Endothelial cell of umbilical vein (primary cell): ENCODE measurements around the gene HEATR5A. TPM values are rescaled to one million over a fixed set of nuclear protein-coding genes. Genes with fewer than 3 reads are reported as not detected.

ENCODE experiments used
- BruUV-seq: library from RNA; stranded (reverse); fragments of 400-500 nt; replicated peaks from 2 replicates; lab custom pipeline; 2021; lab: Mats Ljungman, UMichigan
- CTCF ChIA-PET: fragments of 300-600, 350-600 bp; sonication (Branson Sonifier 250); formaldehyde crosslinking; loops from one replicate; lab custom pipeline; 2021; ENCODE audit warnings: antibody characterized with exemption, inconsistent platforms; lab: Charles Lee
- POLR2A ChIA-PET: fragments of 300-600, 350-600 bp; sonication (Branson Sonifier 250); formaldehyde crosslinking; loops from one replicate; lab custom pipeline; 2021; ENCODE audit warnings: antibody characterized with exemption, inconsistent platforms; lab: Charles Lee
- DNase-seq: peaks from one replicate; pipeline ENCODE4 v3.0.0-alpha.2; 2011; ENCODE audit warnings: low read depth, low spot score
- FAIRE-seq: peaks from 2 replicates; lab custom pipeline; 2011; peaks lifted over from hg19 to GRCh38; lab: Jason Lieb, UNC
- H2AFZ ChIP-seq: 2 replicates; pipeline ENCODE4 v1.6.0; 2012; ENCODE audit warnings: low read depth, low read length, control low read depth, inconsistent platforms
- H3K27ac ChIP-seq: 2 replicates; pipeline ENCODE4 v1.5.1; 2011; ENCODE audit warnings: low read depth, mild to moderate bottlenecking, control low read depth, low read length, moderate library complexity; ENCODE audit not compliant: insufficient read depth
- H3K27me3 ChIP-seq, 2 experiments: 2 replicates each; pipeline versions ENCODE4 v1.6.0 to v1.6.1; 2011; ENCODE audit warnings: low read length in 2 of 2, mixed read lengths in 1 of 2; ENCODE audit not compliant: control insufficient read depth in 2 of 2, insufficient read depth in 2 of 2
- H3K36me3 ChIP-seq, 2 experiments: 2 replicates in 1 of 2; 3 replicates in 1 of 2; pipeline ENCODE4 v1.5.1; 2011; ENCODE audit warnings: low read length in 2 of 2, mild to moderate bottlenecking in 1 of 2, moderate library complexity in 1 of 2; ENCODE audit not compliant: control insufficient read depth in 2 of 2, insufficient read depth in 2 of 2; ENCODE audit errors: extremely low read depth in 1 of 2
- H3K4me1 ChIP-seq: 3 replicates; pipeline ENCODE4 v1.5.1; 2011; ENCODE audit warnings: mild to moderate bottlenecking, low read length; ENCODE audit not compliant: control insufficient read depth, insufficient read depth; ENCODE audit errors: extremely low read depth
- H3K4me2 ChIP-seq: 2 replicates; pipeline ENCODE4 v1.6.1; 2011; ENCODE audit warnings: low read length, control low read depth, mixed read lengths; ENCODE audit not compliant: insufficient read depth
- H3K4me3 ChIP-seq, 3 experiments: fragments of 200-600 bp in 1 of 3; sonication (generic), shearing (Covaris generic) in 1 of 3; replicated peaks in 1 of 3; 2 replicates each; pipeline ENCODE4 v1.5.1; 2011 to 2016; ENCODE audit warnings: control low read depth in 3 of 3, low read length in 3 of 3, mild to moderate bottlenecking in 2 of 3, inconsistent platforms in 1 of 3, low read depth in 1 of 3, moderate library complexity in 1 of 3; ENCODE audit not compliant: insufficient read depth in 1 of 3
- H3K79me2 ChIP-seq: 2 replicates; pipeline ENCODE4 v1.6.0; 2012; ENCODE audit warnings: low read length, inconsistent platforms; ENCODE audit not compliant: control insufficient read depth, insufficient read depth
- H3K9ac ChIP-seq: replicated peaks from 2 replicates; pipeline ENCODE3; 2011; ENCODE audit warnings: low read length, control low read depth; ENCODE audit not compliant: insufficient read depth; ENCODE audit errors: extremely low read depth
- H3K9me1 ChIP-seq: replicated peaks from 3 replicates; pipeline ENCODE4 v1.6.0; 2011; ENCODE audit warnings: mild to moderate bottlenecking, low read length; ENCODE audit not compliant: control insufficient read depth, insufficient read depth; ENCODE audit errors: extremely low read depth
- H3K9me3 ChIP-seq: replicated peaks from 2 replicates; pipeline ENCODE4 v1.5.1; 2012; ENCODE audit warnings: low read length, inconsistent platforms; ENCODE audit not compliant: control insufficient read depth, insufficient read depth
- H4K20me1 ChIP-seq: replicated peaks from 2 replicates; pipeline ENCODE3; 2011; ENCODE audit warnings: mild to moderate bottlenecking, low read length; ENCODE audit not compliant: control insufficient read depth, insufficient read depth; ENCODE audit errors: extremely low read depth
- EZH2 ChIP-seq: IDR thresholded peaks from 2 replicates; pipeline ENCODE4 v1.6.1; 2012; ENCODE audit warnings: borderline replicate concordance, low read depth, mild to moderate bottlenecking, moderate library complexity, low read length, inconsistent platforms; ENCODE audit not compliant: severe bottlenecking
- FOS ChIP-seq: IDR thresholded peaks from 2 replicates; pipeline ENCODE4 v1.6.1; 2011; ENCODE audit warnings: mild to moderate bottlenecking, low read length, moderate library complexity, borderline replicate concordance; ENCODE audit not compliant: insufficient read depth
- GATA2 ChIP-seq: IDR thresholded peaks from 2 replicates; pipeline ENCODE4 v1.7.0; 2011; ENCODE audit warnings: low read depth, mild to moderate bottlenecking, moderate library complexity, mixed read lengths, low read length; ENCODE audit not compliant: insufficient read length, insufficient read depth
- JUN ChIP-seq: IDR thresholded peaks from 2 replicates; pipeline ENCODE4 v1.6.1; 2011; ENCODE audit warnings: borderline replicate concordance, low read depth; ENCODE audit not compliant: insufficient read length, insufficient read depth
- MYC ChIP-seq: IDR thresholded peaks from one replicate; pipeline ENCODE4 v1.6.1; 2011; ENCODE audit warnings: mild to moderate bottlenecking, low read depth, low read length
- POLR2A ChIP-seq: IDR thresholded peaks from 2 replicates; pipeline ENCODE4 v1.6.1; 2012; ENCODE audit warnings: low read depth, mild to moderate bottlenecking, control low read depth, low read length
- POLR2AphosphoS5 ChIP-seq: IDR thresholded peaks from 2 replicates; pipeline ENCODE4 v1.6.1; 2012; ENCODE audit warnings: low read depth, mild to moderate bottlenecking, control low read depth, low read length, moderate library complexity; ENCODE audit not compliant: insufficient read depth
- dilution Hi-C: fragments of 300-500 bp; cut with MboI; formaldehyde crosslinking; loops from one replicate; pipeline ENCODE4 v1.15.0; 2019; ENCODE audit warnings: low sequenced_read_pairs; ENCODE audit not compliant: extremely low pct_ligation_motif_present
- intact Hi-C: fragments of 100-400 bp; cut with micrococcal nuclease; formaldehyde crosslinking; loops from one replicate; pipeline ENCODE4 v1.10.0; 2022
- polyA plus RNA-seq, 4 experiments: library from polyadenylated mRNA; depleted of rRNA in 3 of 4; stranded (reverse) in 3 of 4; unstranded in 1 of 4; fragments of >200 nt; gene quantifications; 2 replicates each; pipeline versions ENCODE4 v1.2.1 to v1.2.3, GENCODE V29; 2011 to 2012; ENCODE audit warnings: missing spikeins in 1 of 4
- total RNA-seq: library from RNA; stranded (reverse); gene quantifications from 2 replicates; pipeline ENCODE4 v1.2.3, GENCODE V29; 2021
- TF ChIP-seq, protein P1 (sequence below), 2 donors: IDR thresholded peaks; 1 replicate in 1 of 2; 2 replicates in 1 of 2; pipeline ENCODE4 v1.5.1; 2011; ENCODE audit warnings: low read length in 2 of 2, mild to moderate bottlenecking in 2 of 2, moderate library complexity in 2 of 2, control low read depth in 1 of 2, inconsistent platforms in 1 of 2, low read depth in 1 of 2; ENCODE audit not compliant: insufficient read depth in 1 of 2; ENCODE audit errors: extremely low read depth in 1 of 2
- TF ChIP-seq, protein P2 (sequence below): IDR thresholded peaks from 2 replicates; pipeline ENCODE4 v1.6.1; 2011; ENCODE audit not compliant: insufficient read depth, insufficient read length

The HEATR5A gene
- total and polyA plus RNA-seq, 2 donors (not counting 3 experiments of a cell fraction or from before 2014, with no cell fraction given): 12.6 to 45.3 TPM

GRCh38 chr14:31402764-31403439 is 17.4 kb downstream of the HEATR5A start:
- H3K27me3 ChIP-seq: no peaks in the 10 kb centered on the region
- POLR2A ChIA-PET: no interaction called here
- DNase-seq: no peak
- no peaks in the 10 kb centered on the region for H4K20me1 ChIP-seq
- intact Hi-C loops: no loop called here
- peaks cover 0 to 6% of the 10 kb centered on the region in 2 experiments for H3K36me3 ChIP-seq
- TF ChIP-seq, protein P1, sequence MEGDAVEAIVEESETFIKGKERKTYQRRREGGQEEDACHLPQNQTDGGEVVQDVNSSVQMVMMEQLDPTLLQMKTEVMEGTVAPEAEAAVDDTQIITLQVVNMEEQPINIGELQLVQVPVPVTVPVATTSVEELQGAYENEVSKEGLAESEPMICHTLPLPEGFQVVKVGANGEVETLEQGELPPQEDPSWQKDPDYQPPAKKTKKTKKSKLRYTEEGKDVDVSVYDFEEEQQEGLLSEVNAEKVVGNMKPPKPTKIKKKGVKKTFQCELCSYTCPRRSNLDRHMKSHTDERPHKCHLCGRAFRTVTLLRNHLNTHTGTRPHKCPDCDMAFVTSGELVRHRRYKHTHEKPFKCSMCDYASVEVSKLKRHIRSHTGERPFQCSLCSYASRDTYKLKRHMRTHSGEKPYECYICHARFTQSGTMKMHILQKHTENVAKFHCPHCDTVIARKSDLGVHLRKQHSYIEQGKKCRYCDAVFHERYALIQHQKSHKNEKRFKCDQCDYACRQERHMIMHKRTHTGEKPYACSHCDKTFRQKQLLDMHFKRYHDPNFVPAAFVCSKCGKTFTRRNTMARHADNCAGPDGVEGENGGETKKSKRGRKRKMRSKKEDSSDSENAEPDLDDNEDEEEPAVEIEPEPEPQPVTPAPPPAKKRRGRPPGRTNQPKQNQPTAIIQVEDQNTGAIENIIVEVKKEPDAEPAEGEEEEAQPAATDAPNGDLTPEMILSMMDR (IDR thresholded peaks at IDR 0.05; ENCODE audit: extremely low read depth in 1 of 2, insufficient read depth in 1 of 2, low read depth in 1 of 2, low read length in 2 of 2): no peak
- no peak for TF ChIP-seq GATA2
- TF ChIP-seq MYC: no peak
- H3K27ac ChIP-seq: no peak overlapping the region
- H3K4me2 ChIP-seq: no peak overlapping the region
- no peak overlapping the region for H2AFZ ChIP-seq
- H3K9ac ChIP-seq: no peak overlapping the region
- no peaks in the 10 kb centered on the region for H3K9me3 ChIP-seq
- no peaks in the 10 kb centered on the region for H3K9me1 ChIP-seq
- H3K4me1 ChIP-seq: no peaks in the 10 kb centered on the region
- dilution Hi-C loops: no loop called here
- FAIRE-seq: no peak
- H3K4me3 ChIP-seq: no peak overlapping the region
- CTCF ChIA-PET: interaction anchor here (0.9 to 2.7 kb wide), 2 partner anchors 17 to 334 kb away, joined by 3 to 8 read pairs; partner anchors contain the start of gene HEATR5A
- BruUV-seq: no TSS peak
- peaks cover 12% of the 10 kb centered on the region for H3K79me2 ChIP-seq

- Histone ChIP-seq H3K79me2 (peaks cover 12% of the 10 kb centered on the region), H3K4me2 (no peak overlapping the region), H3K9me1 (no peaks in the 10 kb centered on the region), H3K9ac (no peak overlapping the region), H3K36me3 (peaks cover 0 to 6% of the 10 kb centered on the region in 2 experiments), H3K27me3 (no peaks in the 10 kb centered on the region), H2AFZ (no peak overlapping the region), H4K20me1 (no peaks in the 10 kb centered on the region), H3K4me1 (no peaks in the 10 kb centered on the region), H3K9me3 (no peaks in the 10 kb centered on the region), H3K4me3 (no peak overlapping the region), H3K27ac (no peak overlapping the region)
- DNase-seq: no peak
- no TSS peak for BruUV-seq
- FAIRE-seq: no peak
- CTCF ChIA-PET: interaction anchor here (0.9 to 2.7 kb wide), 2 partner anchors 12 to 18 kb away, joined by 4 to 8 read pairs; partner anchors contain the start of gene HEATR5A
- intact Hi-C loops: no loop called here
- POLR2A ChIA-PET: no interaction called here
- TF ChIP-seq EZH2: no peak
- TF ChIP-seq POLR2AphosphoS5: no peak
- TF ChIP-seq MYC: no peak
- TF ChIP-seq FOS: no peak
- no peak for TF ChIP-seq JUN
- TF ChIP-seq, protein P1 (IDR thresholded peaks at IDR 0.05; ENCODE audit: extremely low read depth in 1 of 2, insufficient read depth in 1 of 2, low read depth in 1 of 2, low read length in 2 of 2): no peak
- TF ChIP-seq, protein P2, sequence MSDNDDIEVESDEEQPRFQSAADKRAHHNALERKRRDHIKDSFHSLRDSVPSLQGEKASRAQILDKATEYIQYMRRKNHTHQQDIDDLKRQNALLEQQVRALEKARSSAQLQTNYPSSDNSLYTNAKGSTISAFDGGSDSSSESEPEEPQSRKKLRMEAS: no peak
- no peak for TF ChIP-seq POLR2A
- TF ChIP-seq GATA2: no peak
- dilution Hi-C loops: no loop called here
These were observed 18.9 kb downstream of the HEATR5A start for GRCh38 chr14:31401369-31401932.
